GM18526 (cell line): Measurements from ENCODE around the gene CCDC137.

Experiments
- POLR2A ChIP-seq: IDR thresholded peaks from 3 replicates; pipeline ENCODE4 v1.6.1; 2011; ENCODE audit not compliant: insufficient read length; ENCODE audit errors: extremely low read depth

The CCDC137 gene

DNA sequence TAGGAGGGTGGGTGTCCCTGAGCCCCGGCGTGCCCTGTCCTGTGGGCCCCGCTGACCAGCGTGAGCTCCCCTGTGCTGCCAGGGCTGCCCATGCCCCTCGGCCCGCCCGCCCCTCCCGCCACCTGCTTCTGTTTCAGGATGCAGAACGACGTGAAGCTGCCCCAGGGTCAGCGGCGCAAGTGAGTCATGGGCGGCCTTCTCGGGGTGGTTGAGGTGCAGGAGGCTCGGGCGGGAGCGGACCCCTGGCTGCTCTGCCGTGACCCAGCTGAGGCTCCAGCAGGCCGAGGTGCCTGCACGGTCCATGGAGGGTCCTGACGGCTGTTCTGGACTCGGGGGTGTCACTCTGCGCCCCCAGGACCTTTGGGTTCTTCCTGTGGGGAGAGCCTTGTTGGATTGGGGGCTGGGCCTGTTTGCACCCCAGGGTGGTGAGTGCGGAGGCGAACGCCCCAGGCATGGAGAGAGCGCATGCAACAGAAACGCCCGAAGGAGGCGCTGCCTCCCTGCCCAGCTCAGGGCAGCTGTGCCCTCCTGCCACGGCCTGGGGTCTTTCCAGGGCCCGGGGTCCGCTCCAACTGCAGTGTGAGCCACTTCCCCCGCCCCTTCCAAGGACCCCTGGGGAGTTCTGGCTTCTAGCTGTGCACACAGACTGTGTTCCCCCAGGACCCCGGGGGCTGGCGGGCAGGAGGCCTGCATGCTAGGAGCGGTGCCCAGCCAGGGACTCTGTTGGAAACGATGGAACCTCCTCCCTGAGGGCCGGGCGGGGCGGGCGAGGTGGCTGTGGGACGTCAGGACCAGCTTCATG, 49.5 kb downstream of the CCDC137 start:
- TF ChIP-seq POLR2A = no peak

DNA sequence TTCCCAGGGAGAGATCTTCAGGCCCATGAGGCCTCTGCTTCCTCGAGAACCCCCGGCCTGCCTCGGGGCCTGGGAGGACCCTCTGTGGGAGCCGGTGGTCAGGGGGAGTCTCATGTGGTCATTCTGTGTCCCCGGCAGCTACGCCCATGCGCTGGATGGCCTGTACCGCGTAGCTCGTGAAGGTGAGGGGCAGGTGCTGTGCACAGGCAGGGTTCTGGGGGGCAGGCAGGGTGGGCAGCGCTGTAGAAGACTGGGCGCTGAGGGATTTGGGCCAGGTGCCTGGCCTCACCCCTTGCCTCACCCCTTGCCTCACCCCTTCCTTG, 50.1 kb downstream of the CCDC137 start:
- no peak for TF ChIP-seq POLR2A

DNA sequence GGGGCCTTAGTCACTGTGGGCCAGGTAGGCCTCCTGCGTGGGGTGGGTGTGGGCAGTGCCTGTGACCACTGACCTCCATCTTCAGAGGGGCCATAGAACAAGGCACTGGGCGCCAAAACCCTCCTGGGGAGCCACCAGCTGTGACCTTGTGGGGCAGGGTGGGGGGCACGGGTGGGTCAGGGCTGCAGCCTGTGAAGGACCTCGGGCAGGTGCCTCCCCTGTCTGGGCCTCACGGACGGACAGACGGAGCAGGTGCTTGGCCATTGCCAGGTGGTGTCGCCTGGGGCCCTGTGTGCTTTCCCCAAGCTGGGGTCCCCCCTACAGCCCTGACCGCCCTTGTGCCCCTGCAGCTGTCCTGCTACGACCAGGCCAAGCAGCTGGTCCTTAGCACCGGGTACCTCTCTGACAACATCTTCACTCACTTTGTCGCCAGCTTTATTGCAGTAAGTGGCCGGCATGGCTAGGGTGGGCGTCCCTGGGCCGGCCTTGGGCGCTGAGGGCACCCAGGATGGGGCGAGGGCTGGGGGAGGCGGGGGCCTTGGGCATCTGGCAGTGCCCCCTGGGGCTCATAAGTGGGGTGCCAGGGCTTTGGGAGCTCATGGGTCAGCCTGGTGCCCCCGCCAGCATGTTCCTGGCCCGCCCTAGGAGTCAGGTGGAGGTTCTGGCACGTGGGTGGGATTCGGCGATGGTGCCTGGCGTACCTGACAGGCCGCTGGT, 50.7 kb downstream of the CCDC137 start:
- TF ChIP-seq POLR2A = no peak

DNA sequence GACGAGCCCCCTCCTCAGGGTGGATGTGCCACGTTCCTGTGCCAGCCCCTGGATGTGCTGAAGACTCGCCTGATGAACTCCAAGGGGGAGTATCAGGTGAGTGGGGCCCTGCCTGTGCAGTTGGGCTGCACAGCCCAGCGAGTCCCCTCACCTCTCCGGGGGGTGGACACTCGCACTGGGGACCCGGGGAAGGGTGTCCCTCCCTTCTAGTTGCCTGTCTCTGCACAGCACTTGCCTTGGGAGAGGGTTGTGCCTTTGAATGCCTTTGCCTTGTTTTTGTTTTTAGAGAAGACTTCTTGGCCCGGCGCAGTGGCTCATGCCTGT, 51.2 kb downstream of the CCDC137 start:
- no peak for TF ChIP-seq POLR2A

DNA sequence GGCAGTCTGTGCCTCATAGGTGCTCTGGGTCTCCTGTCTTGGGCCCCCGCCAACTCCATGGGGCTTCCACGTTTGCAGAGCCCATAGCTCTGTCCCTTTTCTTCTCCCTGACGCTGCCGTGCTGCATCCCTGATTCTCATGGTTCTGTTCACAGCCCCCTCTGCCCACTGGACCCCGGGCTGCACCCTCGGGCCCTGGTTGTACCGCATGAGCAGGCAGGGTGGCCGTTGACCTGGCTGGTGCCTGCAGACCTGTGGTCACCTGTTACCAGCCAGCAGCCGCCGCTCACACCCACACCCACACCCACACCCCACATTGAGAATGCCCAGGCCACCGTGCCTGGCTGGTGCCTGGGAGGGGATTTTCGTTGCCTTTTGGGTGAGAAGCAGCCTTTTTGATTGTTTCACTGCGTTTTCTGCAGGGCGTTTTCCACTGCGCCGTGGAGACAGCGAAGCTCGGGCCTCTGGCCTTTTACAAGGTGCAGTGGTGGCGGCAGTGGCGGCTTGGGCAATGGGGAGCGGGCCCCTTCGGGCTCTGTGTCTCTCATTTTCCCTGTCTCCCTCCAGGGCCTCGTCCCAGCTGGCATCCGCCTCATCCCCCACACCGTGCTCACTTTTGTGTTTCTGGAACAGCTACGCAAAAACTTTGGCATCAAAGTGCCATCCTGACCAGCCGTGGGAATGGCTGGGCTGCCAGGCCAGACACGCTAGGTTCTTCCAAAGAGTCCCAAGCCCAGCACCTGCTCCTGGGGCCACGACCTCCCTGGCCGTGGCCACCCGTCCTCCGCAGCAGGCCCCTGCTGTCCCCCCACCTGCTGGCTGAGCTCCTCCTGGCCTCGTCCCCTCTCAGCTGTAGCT, 53.1 kb downstream of the CCDC137 start:
- no peak for TF ChIP-seq POLR2A

DNA sequence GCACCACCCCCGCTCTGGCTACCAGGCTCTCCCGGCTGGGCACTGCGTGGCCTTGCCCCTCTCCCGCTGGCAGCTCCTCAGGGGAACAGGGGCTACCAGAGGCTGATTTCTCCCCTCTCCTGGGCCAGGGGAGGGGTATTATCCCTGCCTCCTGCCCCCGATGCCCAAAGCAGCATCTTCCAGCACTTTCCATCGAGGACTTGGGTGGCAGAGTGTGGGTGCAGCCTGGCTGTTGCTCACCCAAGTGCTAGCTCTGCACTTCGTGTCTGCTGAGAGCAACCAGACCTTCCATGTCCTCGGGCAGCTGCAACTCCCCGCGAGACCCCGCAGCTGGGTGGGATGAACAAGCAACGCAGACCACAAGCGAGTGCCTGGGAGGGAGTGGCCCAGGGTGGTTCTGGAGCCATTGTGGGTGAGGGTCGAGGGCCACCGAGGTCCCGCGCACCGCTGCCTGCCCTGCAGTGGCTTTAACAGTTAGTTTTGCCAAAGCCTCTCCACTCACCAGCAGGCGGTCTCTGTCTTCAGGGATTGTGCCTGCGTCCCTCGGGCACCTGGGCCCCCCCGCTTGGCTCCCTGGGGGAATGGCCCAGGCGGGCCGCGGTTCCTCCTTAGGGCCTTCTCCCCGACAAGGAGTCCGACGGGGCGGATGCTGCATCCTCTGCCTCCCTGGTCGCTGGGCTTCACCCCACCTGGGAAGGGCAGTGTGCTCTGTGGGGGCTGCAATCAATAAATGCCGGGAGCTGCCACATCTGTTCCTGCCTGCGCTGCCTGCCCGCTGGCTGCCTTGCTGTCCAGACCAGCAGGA, 53.9 kb downstream of the CCDC137 start:
- no peak for TF ChIP-seq POLR2A

DNA sequence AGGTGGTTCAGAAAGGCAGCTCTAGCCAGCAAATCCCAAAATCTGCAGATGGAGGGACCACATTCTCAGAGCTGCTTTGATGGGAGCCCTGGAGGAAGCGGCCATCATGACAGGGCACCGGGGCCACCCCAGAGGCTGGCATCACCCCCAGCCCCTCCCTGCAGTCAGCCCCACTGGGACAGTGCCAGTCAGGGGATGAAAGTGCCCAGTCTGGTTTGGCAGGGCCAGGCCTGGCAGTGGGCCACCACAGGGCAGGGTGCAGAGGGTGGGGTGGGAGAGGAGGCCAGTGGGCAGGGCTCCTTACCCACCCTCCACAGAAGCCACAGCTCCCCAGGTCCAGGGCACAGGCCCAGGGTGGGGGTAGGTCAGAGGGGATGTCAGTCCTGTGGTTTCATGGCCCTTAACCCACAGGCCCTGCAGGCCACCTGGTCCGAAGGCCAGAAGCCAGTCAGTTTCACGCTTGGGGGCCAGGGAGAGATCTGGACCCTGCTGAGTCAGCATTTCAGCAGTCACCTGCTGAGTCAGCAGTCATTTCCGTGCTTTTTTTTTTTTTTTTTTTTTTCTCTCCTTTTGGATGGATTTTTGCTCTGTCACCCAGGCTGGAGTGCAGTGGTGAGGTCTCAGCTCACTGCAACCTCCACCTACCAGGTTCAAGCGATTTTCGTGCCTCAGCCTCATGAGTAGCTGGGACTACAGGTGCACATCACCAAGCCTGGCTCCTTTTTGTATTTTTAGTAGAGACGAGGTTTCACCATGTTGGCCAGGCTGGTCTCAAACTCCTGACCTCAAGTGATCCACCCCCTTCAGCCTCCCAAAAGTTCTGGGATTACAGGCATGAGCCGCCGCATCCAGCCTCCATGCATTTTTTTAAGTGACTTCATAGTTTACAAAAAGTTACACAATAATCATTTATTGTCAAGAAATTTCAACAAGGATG, 55.9 kb downstream of the CCDC137 start:
- no peak for TF ChIP-seq POLR2A
